ENCODE measurements around the gene TWIST2.

DNA sequence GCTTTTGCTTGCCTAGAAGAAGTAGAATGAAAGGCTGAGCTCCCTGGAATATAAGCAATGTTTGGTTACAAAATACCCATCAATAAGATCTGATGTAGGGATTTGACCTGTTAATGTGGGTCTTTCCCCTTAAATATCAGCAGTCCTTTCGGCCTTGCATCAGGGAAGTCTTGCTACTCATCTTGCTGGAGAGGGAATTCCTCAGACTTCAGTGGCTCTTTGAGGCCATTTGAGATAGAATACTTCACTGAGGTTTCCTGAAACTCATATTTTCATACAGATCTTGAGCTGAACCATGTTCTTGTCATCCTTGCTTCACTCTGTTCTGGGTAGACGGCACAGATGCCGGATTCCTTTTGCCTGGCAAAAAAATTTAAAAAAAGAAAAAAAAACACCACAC is 3.9 kb downstream of the TWIST2 start:
- TF ChIP-seq, protein P1, sequence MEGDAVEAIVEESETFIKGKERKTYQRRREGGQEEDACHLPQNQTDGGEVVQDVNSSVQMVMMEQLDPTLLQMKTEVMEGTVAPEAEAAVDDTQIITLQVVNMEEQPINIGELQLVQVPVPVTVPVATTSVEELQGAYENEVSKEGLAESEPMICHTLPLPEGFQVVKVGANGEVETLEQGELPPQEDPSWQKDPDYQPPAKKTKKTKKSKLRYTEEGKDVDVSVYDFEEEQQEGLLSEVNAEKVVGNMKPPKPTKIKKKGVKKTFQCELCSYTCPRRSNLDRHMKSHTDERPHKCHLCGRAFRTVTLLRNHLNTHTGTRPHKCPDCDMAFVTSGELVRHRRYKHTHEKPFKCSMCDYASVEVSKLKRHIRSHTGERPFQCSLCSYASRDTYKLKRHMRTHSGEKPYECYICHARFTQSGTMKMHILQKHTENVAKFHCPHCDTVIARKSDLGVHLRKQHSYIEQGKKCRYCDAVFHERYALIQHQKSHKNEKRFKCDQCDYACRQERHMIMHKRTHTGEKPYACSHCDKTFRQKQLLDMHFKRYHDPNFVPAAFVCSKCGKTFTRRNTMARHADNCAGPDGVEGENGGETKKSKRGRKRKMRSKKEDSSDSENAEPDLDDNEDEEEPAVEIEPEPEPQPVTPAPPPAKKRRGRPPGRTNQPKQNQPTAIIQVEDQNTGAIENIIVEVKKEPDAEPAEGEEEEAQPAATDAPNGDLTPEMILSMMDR (IDR thresholded peaks at IDR 0.05): no peak
- TF ChIP-seq POLR2AphosphoS5 (IDR thresholded peaks at IDR 0.05) (no peak), POLR2A (IDR thresholded peaks at IDR 0.05) (no peak)

Measured in prostate gland (tissue), 2 donors.